ENCODE results near the gene HGD.
"Not testable (repeated sequence)": the region's sequence is repeated elsewhere in the genome, so short reads cannot be mapped to it uniquely, and the experiment has no call there.

HGD gene

DNA sequence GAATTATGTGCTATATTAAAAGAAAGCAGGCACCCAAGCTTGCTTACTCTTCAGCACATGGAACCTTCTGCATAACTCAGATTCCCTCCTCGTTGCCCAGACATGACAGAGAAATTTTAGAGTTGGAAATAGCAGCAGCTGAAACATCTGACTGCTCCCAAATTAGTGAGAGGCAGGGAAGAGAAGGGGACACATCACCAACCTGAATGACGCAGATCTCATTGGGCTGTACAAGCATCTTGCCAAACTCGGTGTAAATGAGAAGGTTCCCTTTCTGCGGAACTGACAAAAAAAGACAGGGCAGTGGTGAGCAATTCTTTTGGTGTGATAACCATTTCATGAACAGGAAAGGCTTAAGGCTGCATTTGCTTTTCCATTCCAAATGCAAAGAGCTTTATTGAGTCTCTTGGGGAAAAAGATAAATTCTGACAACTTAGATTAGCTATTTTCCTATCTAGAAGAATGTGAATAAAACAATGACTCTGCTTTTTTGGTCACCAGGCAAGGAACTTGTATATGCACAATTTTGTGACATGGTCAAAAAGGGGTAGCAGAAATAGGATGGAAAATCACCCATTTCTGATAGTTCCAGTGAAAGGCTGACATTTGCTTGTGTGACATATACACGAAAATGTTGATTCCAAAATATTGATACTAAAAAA, 35.1 kb downstream of the HGD start:
- no peak overlapping the region for H3K27ac ChIP-seq
- TF ChIP-seq, protein P1, sequence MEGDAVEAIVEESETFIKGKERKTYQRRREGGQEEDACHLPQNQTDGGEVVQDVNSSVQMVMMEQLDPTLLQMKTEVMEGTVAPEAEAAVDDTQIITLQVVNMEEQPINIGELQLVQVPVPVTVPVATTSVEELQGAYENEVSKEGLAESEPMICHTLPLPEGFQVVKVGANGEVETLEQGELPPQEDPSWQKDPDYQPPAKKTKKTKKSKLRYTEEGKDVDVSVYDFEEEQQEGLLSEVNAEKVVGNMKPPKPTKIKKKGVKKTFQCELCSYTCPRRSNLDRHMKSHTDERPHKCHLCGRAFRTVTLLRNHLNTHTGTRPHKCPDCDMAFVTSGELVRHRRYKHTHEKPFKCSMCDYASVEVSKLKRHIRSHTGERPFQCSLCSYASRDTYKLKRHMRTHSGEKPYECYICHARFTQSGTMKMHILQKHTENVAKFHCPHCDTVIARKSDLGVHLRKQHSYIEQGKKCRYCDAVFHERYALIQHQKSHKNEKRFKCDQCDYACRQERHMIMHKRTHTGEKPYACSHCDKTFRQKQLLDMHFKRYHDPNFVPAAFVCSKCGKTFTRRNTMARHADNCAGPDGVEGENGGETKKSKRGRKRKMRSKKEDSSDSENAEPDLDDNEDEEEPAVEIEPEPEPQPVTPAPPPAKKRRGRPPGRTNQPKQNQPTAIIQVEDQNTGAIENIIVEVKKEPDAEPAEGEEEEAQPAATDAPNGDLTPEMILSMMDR (conservative IDR thresholded peaks at IDR 0.05) = no peak
- no peak for TF ChIP-seq ZFX (IDR thresholded peaks at IDR 0.05)

DNA sequence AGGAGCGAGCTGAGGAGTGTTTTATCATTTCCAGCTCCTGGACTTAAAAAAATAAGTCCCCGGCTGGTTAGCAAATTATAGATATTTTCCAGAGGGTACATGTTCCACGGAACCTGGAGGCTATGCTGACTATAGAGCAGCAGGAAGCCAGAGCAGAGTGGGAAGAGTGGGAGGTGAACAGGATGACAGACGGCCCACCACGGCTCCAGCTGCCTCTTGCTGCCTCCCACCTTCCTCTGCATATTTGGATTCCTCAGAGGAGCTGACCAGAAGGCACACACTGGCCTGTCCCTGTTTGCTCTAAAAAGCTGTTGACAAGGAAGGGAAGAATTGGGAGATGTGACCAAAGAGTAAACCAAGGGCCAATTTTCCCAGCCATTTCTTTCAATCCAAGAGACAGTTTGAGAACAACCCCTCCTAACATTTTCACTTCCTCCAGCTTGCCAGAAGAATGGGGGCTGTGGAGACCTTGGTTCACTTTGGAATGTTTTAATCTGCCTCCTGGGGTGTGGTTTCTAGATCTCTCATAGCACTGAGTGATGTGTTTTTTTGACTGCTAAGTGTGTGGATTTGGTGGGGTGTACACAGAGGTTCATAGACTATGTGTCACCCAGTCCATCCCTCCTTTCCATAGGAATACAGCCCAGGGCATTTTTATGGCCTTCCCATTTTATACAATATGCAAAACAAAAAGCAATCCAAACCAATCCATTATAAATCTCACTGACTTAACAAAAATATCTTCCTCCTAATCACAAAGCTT, 36.8 kb downstream of the HGD start:
- no peak overlapping the region for H3K27ac ChIP-seq

DNA sequence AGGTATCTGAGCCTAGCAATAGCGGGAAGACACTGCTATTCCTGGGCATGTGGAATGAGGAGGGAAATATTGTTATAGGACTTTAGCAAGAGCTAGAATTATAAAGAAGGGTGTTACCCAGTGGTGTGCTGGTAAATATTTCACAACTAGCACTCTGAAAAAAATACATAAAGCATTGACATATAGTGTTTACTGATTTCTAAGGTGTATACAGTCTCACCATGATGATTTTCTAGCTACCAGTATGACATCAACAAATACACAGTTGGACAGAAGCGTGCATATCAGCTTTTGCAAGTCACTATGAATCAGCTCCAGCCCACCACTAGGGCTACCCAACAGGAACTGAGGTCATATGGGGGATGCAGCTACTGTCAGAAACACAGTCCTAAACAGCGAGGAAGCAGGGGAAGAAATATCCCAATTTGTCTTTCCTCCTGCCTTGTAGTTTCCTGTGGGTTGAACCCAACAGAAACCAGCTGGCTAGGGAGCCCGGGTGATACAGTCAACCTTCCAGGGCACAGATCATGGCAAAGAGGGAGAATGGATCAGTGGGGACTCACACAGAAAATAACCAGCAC, 39.6 kb downstream of the HGD start:
- H3K27ac ChIP-seq = no peak overlapping the region
- TF ChIP-seq, protein P1 (conservative IDR thresholded peaks at IDR 0.05) = no peak
- TF ChIP-seq ZFX (IDR thresholded peaks at IDR 0.05) = no peak

More for the DNA sequence above, 36.8 kb downstream of the HGD start:
- TF ChIP-seq, protein P1 (conservative IDR thresholded peaks at IDR 0.05) = no peak
- no peak for TF ChIP-seq ZFX (IDR thresholded peaks at IDR 0.05)

DNA sequence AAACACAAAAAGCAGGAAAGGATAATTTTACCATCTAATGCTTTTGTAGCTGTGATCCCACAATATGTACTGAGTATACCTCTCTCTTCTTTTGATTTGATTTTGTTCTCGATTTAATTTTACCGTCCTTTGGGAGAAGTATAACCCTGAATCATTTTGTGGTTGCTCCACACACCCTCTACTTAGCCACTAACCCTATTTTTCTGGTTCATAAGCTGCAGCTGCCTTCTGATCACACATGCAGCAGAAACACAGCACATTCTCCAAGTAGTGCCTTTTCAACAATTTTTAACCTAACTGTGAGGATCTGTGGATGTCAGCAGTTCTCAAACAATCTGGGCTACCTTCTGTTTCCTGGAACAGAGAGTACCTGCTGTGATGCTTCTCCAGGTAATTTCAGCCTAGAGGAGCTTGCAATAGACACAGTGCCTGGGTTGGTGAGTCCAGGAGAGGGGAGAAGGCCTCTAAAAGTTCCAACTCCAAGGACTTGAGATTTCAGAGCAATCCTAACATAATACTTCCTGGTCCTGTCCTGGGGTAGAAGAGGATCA, 40.3 kb downstream of the HGD start:
- TF ChIP-seq ZFX (IDR thresholded peaks at IDR 0.05) = no peak
- TF ChIP-seq, protein P1 (conservative IDR thresholded peaks at IDR 0.05) = no peak
- no peak overlapping the region for H3K27ac ChIP-seq

DNA sequence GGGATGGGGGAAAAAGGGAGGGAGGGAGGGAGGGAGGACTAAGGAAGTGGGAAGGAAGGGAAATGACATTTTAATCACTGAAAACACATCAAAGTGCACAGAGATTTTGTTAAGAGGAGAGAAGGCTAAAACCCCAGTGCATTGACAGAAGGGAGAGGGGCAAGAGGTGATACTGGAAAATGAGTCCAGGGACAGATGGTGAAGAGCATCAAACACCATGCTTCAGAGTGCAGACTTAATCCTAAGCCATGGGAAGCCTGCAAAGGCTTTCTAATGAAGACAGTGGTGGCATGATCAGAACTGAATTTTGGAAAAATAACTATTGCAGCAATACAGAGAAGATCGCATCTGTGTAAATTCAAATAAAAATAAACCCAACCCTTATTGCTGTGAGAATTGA, 41.8 kb downstream of the HGD start:
- H3K27ac ChIP-seq = no peak overlapping the region
- TF ChIP-seq, protein P1 (conservative IDR thresholded peaks at IDR 0.05) = no peak
- no peak for TF ChIP-seq ZFX (IDR thresholded peaks at IDR 0.05)

DNA sequence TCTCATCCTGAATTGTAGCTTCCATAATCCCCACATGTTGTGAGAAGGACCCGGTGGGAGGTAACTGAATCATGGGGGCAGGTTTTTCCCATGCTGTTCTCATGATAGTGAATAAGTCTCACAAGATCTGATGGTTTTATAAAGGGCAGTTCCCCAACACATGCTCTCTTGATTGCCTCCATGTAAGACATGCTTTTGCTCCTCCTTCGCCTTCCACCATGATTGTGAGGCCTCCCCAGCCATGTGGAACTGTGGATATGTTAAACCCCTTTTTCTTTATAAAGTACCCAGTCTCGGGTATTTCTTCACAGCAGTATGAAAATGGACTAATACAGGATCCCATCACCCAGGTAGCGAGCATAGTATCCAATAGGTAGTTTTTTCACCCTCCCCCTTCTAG, 43.2 kb downstream of the HGD start:
- not testable (repeated sequence) for H3K27ac ChIP-seq

DNA sequence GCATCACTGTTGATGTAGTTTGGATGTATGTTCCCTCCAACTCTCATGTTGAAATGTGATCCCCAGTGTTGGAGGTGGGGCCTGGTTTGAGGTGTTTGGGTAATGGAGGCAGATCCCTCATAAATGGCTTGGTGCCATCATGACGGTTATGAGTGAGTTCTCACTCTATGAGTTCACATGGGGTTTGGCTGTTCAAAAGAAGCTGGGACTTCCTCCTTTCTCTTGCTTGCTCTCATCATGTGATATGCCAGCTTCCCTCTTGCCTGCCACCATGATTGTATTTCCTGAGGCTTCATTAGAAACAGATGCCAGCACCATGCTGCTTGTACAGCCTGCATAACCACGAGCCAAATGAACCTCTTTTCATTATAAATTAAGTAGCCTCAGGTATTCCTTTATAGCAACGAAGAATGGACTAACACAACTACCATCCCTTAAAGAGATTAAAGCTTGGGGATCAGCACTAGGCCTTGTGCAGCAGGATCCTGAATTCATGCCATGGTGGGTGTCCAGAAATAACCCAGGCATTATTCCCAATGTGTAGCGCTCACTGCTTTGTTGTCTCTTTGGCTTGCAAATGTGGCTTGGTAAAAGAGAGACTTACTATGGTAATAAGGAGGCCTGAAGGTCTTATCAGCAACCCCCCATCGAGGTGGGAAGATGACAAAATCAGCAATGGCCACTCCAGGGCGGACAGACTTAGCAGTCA, 44.0 kb downstream of the HGD start:
- TF ChIP-seq, protein P1 (conservative IDR thresholded peaks at IDR 0.05) = no peak
- no peak for TF ChIP-seq ZFX (IDR thresholded peaks at IDR 0.05)
- H3K27ac ChIP-seq = no peak overlapping the region
